Aorta (tissue), 5 donors: ENCODE data around the gene PDIK1L. TPM values are rescaled to one million over a fixed set of nuclear protein-coding genes. Genes with fewer than 3 reads are reported as not detected.

Source experiments
- ATAC-seq: fragments of 200-7000 bp; cut with Tn5 transposase; one replicate; pipeline ENCODE4 v1.9.1; 2022; ENCODE audit warnings: moderate library complexity; ENCODE audit not compliant: low FRiP score
- DNase-seq, 2 donors: peaks; one replicate each; pipeline ENCODE4 v3.0.0-alpha.2; 2020
- H3K27ac ChIP-seq, 2 donors: one replicate each; pipeline ENCODE4 v1.5.1; 2013; ENCODE audit warnings: low read length in 2 of 2, mild to moderate bottlenecking in 2 of 2, moderate library complexity in 2 of 2, control low read depth in 1 of 2, inconsistent platforms in 1 of 2, low read depth in 1 of 2
- H3K27me3 ChIP-seq, 2 donors: one replicate each; pipeline ENCODE4 v1.6.1; 2013; ENCODE audit warnings: control low read depth in 1 of 2, low read length in 1 of 2, mild to moderate bottlenecking in 1 of 2, moderate library complexity in 1 of 2; ENCODE audit not compliant: insufficient read depth in 2 of 2, control insufficient read depth in 1 of 2
- H3K36me3 ChIP-seq, 2 donors: one replicate each; pipeline ENCODE4 v1.6.1; 2013; ENCODE audit warnings: control low read depth in 1 of 2, low read length in 1 of 2, mild to moderate bottlenecking in 1 of 2; ENCODE audit not compliant: insufficient read depth in 2 of 2, control insufficient read depth in 1 of 2
- H3K4me1 ChIP-seq, 2 donors: one replicate each; pipeline ENCODE4 v1.6.1; 2013; ENCODE audit warnings: low read length in 2 of 2, control low read depth in 1 of 2, mild to moderate bottlenecking in 1 of 2, moderate library complexity in 1 of 2; ENCODE audit not compliant: insufficient read depth in 2 of 2, control insufficient read depth in 1 of 2
- H3K4me3 ChIP-seq, 2 donors: one replicate each; pipeline ENCODE4 v1.5.1; 2013; ENCODE audit warnings: low read length in 2 of 2, control low read depth in 1 of 2, mild to moderate bottlenecking in 1 of 2
- H3K9me3 ChIP-seq: one replicate; pipeline ENCODE4 v1.6.1; 2013; ENCODE audit warnings: mild to moderate bottlenecking, low read length; ENCODE audit not compliant: control insufficient read depth
- WGBS, 2 donors: extraction: QIAGEN DNeasy Blood & Tissue Kit; methylation state at CpG; one replicate each; pipeline ENCODE4 v1.1.7; 2013; 5-methylcytosine and 5-hydroxymethylcytosine counted together
- intact Hi-C, 2 donors: fragments of 100-400 bp; cut with DNase I; formaldehyde crosslinking; loops; one replicate each; pipeline versions ENCODE4 v1.14.2 to v1.15.0; 2022
- polyA plus RNA-seq, 2 donors: library from polyadenylated mRNA; stranded (reverse); fragments of 200-250 nt; gene quantifications; one replicate each; pipeline ENCODE4 v1.2.3, GENCODE V29; 2013
- total RNA-seq, 2 donors: library from RNA; stranded (reverse); fragmentation: NEBNext Ultra II Directional; extraction: Animal tissue kit (Norgen Biotek cat#: 25700); gene quantifications; one replicate each; pipeline ENCODE4 v1.2.1, GENCODE V29; 2021
- donor health status: healthy with polysubstance abuse.
- donor health status: Bipolar disorder and iron deficiency.
- donor health status: DM: no; HTN: no; CAD: no.
- donor health status: DM: no; HTN: no; CAD: no.
- donor health status: DM: yes; HTN: yes; CAD: no.

PDIK1L gene
- total and polyA plus RNA-seq, 4 donors = 2.0 to 7.5 (median 5.1) TPM

- Histone ChIP-seq H3K27me3 (no peaks in the 10 kb centered on the region), H3K27ac (no peak overlapping the region), H3K36me3 (no peaks in the 10 kb centered on the region), H3K4me3 (no peak overlapping the region), H3K9me3 (no peaks in the 10 kb centered on the region), H3K4me1 (no peaks in the 10 kb centered on the region)
- ATAC-seq = no peak
- intact Hi-C loops = loop anchor here in 1 of 2 donors (2.0 to 5.0 kb wide), 2 partner anchors 57 to 152 kb away; partner anchors contain the start of gene PDIK1L
- WGBS, 2 donors = 54 to 58% methylated on average over 4 of the region's 4 CpGs
- DNase-seq = no peak
Measured at GRCh38 chr1:26169198-26169554, 57.6 kb downstream of the PDIK1L start.

- Histone ChIP-seq H3K4me3 (peak within 1 kb of the TSS; percentile 44 to 52), H3K27ac (no peak within 1 kb of the TSS), H3K9me3 (no peaks in the 10 kb centered on the region), H3K27me3 (no peaks in the 10 kb centered on the region), H3K36me3 (no peaks in the 10 kb centered on the region), H3K4me1 (no peaks in the 10 kb centered on the region)
- intact Hi-C loops = loop anchor here in 1 of 2 donors (2.0 to 5.0 kb wide), 3 partner anchors 58 to 151 kb away; partner anchors contain the start of gene PDIK1L
- peak; percentile 95 to 98 for DNase-seq
- peak; percentile 96 for ATAC-seq
- 1 to 2% methylated on average over 70 to 76 of the region's 76 CpGs for WGBS, 2 donors
Measured at GRCh38 chr1:26169669-26170471, 58.2 kb downstream of the PDIK1L start, which contains the start of gene ZNF593. Gene ZNF593 (plus strand): TSS chr1:26169908. CDS start chr1:26169984, 76 bp downstream.

GRCh38 chr1:26170472-26170821 lies 58.8 kb downstream of the PDIK1L start:
- DNase-seq = no peak
- Histone ChIP-seq H3K4me1 (no peaks in the 10 kb centered on the region), H3K9me3 (no peaks in the 10 kb centered on the region), H3K27ac (no peak overlapping the region), H3K4me3 (peak overlapping the region; percentile 44 to 52), H3K27me3 (no peaks in the 10 kb centered on the region), H3K36me3 (no peaks in the 10 kb centered on the region)
- ATAC-seq = no peak
- 70 to 73% methylated on average over 9 of the region's 9 CpGs for WGBS, 2 donors
- intact Hi-C loops = loop anchor here in 1 of 2 donors (2.0 kb wide), 1 partner anchor 60 kb away; no protein-coding TSS in a partner anchor

- Histone ChIP-seq H3K4me3 (no peak within 1 kb of the TSS), H3K27ac (no peak within 1 kb of the TSS), H3K4me1 (no peaks in the 10 kb centered on the region), H3K36me3 (no peaks in the 10 kb centered on the region), H3K9me3 (no peaks in the 10 kb centered on the region), H3K27me3 (no peaks in the 10 kb centered on the region)
- no peak for ATAC-seq
- intact Hi-C loops = loop anchor here in 1 of 2 donors (2.0 kb wide), 1 partner anchor 59 kb away; no protein-coding TSS in a partner anchor
- DNase-seq = no peak
- WGBS, 2 donors = 94% methylated on average over 34 of the region's 34 CpGs
Measured at GRCh38 chr1:26171084-26172072, 59.8 kb downstream of the PDIK1L start, which contains the start of gene ZNF593OS. Gene ZNF593OS (minus strand): TSS chr1:26171832. CDS start chr1:26171661, 171 bp downstream.

Other genes with a start within 250 kb of the PDIK1L start
- 10 to 100 TPM in 1 of 2 donors, 1 to 10 TPM in 1; 6.4 to 11.3 TPM for gene PAQR7, start 236.1 kb upstream of the PDIK1L start, total RNA-seq
- 1 to 10 TPM; 7.9 to 8.5 TPM for gene PAQR7, start 236.1 kb upstream of the PDIK1L start, polyA plus RNA-seq
- 10 to 100 TPM; 34.5 to 37.6 TPM for gene STMN1, start 205.4 kb upstream of the PDIK1L start, total RNA-seq
- gene STMN1, start 205.4 kb upstream of the PDIK1L start, polyA plus RNA-seq = 10 to 100 TPM; 28.2 to 56.1 TPM
- 1 to 10 TPM; 4.8 to 6.4 TPM for gene PAFAH2, start 113.8 kb upstream of the PDIK1L start, total RNA-seq
- gene PAFAH2, start 113.8 kb upstream of the PDIK1L start, polyA plus RNA-seq = 1 to 10 TPM; 3.7 to 4.9 TPM
- gene EXTL1, start 90.0 kb upstream of the PDIK1L start, total RNA-seq = 1 to 10 TPM in 1 of 2 donors, under 1 TPM in 1; 0.29 to 1.3 TPM
- under 1 TPM in 1 of 2 donors, not detected in 1; 0.33 TPM for gene EXTL1, start 90.0 kb upstream of the PDIK1L start, polyA plus RNA-seq
- gene SLC30A2, start 65.7 kb upstream of the PDIK1L start, total RNA-seq = not detected
- gene SLC30A2, start 65.7 kb upstream of the PDIK1L start, polyA plus RNA-seq = under 1 TPM in 1 of 2 donors, not detected in 1; 0.13 TPM
- gene TRIM63, start 44.2 kb upstream of the PDIK1L start, total RNA-seq = under 1 TPM; 0.19 to 0.24 TPM
- gene TRIM63, start 44.2 kb upstream of the PDIK1L start, polyA plus RNA-seq = 1 to 10 TPM in 1 of 2 donors, under 1 TPM in 1; 0.36 to 1.5 TPM
- 10 to 100 TPM in 1 of 2 donors, 1 to 10 TPM in 1; 5.0 to 15.7 TPM for gene FAM110D, start 47.3 kb downstream of the PDIK1L start, total RNA-seq
- gene FAM110D, start 47.3 kb downstream of the PDIK1L start, polyA plus RNA-seq = 1 to 10 TPM in 1 of 2 donors, under 1 TPM in 1; 0.25 to 1.4 TPM
- gene C1orf232, start 57.1 kb downstream of the PDIK1L start, total RNA-seq = not detected
- not detected for gene C1orf232, start 57.1 kb downstream of the PDIK1L start, polyA plus RNA-seq
- 10 to 100 TPM; 13.4 to 18.3 TPM for gene ZNF593, start 58.1 kb downstream of the PDIK1L start, total RNA-seq
- gene ZNF593, start 58.1 kb downstream of the PDIK1L start, polyA plus RNA-seq = 10 to 100 TPM; 29.4 to 48.6 TPM
- gene ZNF593OS, start 60.0 kb downstream of the PDIK1L start, total RNA-seq = not detected
- under 1 TPM in 1 of 2 donors, not detected in 1; 0.20 TPM for gene ZNF593OS, start 60.0 kb downstream of the PDIK1L start, polyA plus RNA-seq
- gene CNKSR1, start 65.7 kb downstream of the PDIK1L start, total RNA-seq = 1 to 10 TPM; 1.5 to 1.7 TPM
- gene CNKSR1, start 65.7 kb downstream of the PDIK1L start, polyA plus RNA-seq = 1 to 10 TPM; 2.3 to 4.9 TPM
- not detected for gene CATSPER4, start 78.8 kb downstream of the PDIK1L start, total RNA-seq
- gene CATSPER4, start 78.8 kb downstream of the PDIK1L start, polyA plus RNA-seq = not detected
- 1 to 10 TPM; 3.0 to 5.9 TPM for gene CEP85, start 122.4 kb downstream of the PDIK1L start, total RNA-seq
- 1 to 10 TPM in 1 of 2 donors, under 1 TPM in 1; 0.74 to 1.9 TPM for gene CEP85, start 122.4 kb downstream of the PDIK1L start, polyA plus RNA-seq
- 100 to 1,000 TPM; 160 to 252 TPM for gene SH3BGRL3, start 168.3 kb downstream of the PDIK1L start, total RNA-seq
- 100 to 1,000 TPM; 219 to 232 TPM for gene SH3BGRL3, start 168.3 kb downstream of the PDIK1L start, polyA plus RNA-seq
- 10 to 100 TPM; 14.6 to 33.9 TPM for gene UBXN11, start 194.8 kb downstream of the PDIK1L start, total RNA-seq
- gene UBXN11, start 194.8 kb downstream of the PDIK1L start, polyA plus RNA-seq = 10 to 100 TPM; 11.6 to 46.8 TPM
- 10 to 100 TPM; 12.0 to 14.7 TPM for gene CD52, start 206.1 kb downstream of the PDIK1L start, total RNA-seq
- 10 to 100 TPM in 1 of 2 donors, 1 to 10 TPM in 1; 8.3 to 31.4 TPM for gene CD52, start 206.1 kb downstream of the PDIK1L start, polyA plus RNA-seq
- gene CRYBG2, start 242.3 kb downstream of the PDIK1L start, total RNA-seq = under 1 TPM in 1 of 2 donors, not detected in 1; 0.27 TPM
- gene CRYBG2, start 242.3 kb downstream of the PDIK1L start, polyA plus RNA-seq = 1 to 10 TPM in 1 of 2 donors, under 1 TPM in 1; 0.05 to 6.4 TPM